HG03039 (cell line): ENCODE results near the gene OR4D11.
"Not testable (repeated sequence)": the region's sequence is repeated elsewhere in the genome, so short reads cannot be mapped to it uniquely, and the experiment has no call there.

Experiments used
- ATAC-seq: cut with Tn5 transposase; IDR thresholded peaks from one replicate; pipeline ENCODE4 v1.9.1; 2021; ENCODE audit warnings: mild to moderate bottlenecking, moderate library complexity; ENCODE audit not compliant: unreplicated experiment

The OR4D11 gene

GRCh38 chr11:59503276-59503675 lies at the start of gene OR4D11:
Gene OR4D11 (plus strand): TSS chr11:59503576. CDS start chr11:59503576, 0 bp downstream.
- no peak for ATAC-seq

- ATAC-seq: no peak
These were observed 46.7 kb upstream of the OR4D11 start, which contains the start of gene OR4D6 for GRCh38 chr11:59456661-59457060. Gene OR4D6 (plus strand): TSS chr11:59456961. CDS start chr11:59456961, 0 bp downstream.

- no peak for ATAC-seq
These were observed 43.5 kb upstream of the OR4D11 start for GRCh38 chr11:59459916-59460315.

GRCh38 chr11:59463190-59463641 lies 40.2 kb upstream of the OR4D11 start:
- no peak for ATAC-seq

- ATAC-seq: no peak
These were observed 30.4 kb upstream of the OR4D11 start, which contains the start of gene OR4D10 for GRCh38 chr11:59473015-59473414. Gene OR4D10 (plus strand): TSS chr11:59473315. CDS start chr11:59477430, 4,115 bp downstream.

GRCh38 chr11:59475176-59475575 lies 28.2 kb upstream of the OR4D11 start:
- no peak for ATAC-seq

- ATAC-seq: no peak
These were observed 23.5 kb upstream of the OR4D11 start for GRCh38 chr11:59479906-59480305.

- no peak for ATAC-seq
These were observed 23.0 kb upstream of the OR4D11 start for GRCh38 chr11:59480359-59480758.

GRCh38 chr11:59501931-59502330 lies 1.4 kb upstream of the OR4D11 start:
- no peak for ATAC-seq

- ATAC-seq: no peak
These were observed 7.7 kb downstream of the OR4D11 start, which contains the start of gene OR4D9 for GRCh38 chr11:59510941-59511589. Gene OR4D9 (plus strand): TSS chr11:59511539. CDS start chr11:59514913, 3,374 bp downstream.

GRCh38 chr11:59511675-59512074 lies 8.3 kb downstream of the OR4D11 start:
- ATAC-seq: no peak

- not testable (repeated sequence) for ATAC-seq
These were observed 16.8 kb downstream of the OR4D11 start for GRCh38 chr11:59520139-59520538.

GRCh38 chr11:59520741-59521140 lies 17.4 kb downstream of the OR4D11 start:
- no peak for ATAC-seq

- ATAC-seq: no peak
These were observed 20.2 kb downstream of the OR4D11 start for GRCh38 chr11:59523541-59523940.

GRCh38 chr11:59528711-59529110 lies 25.3 kb downstream of the OR4D11 start:
- no peak for ATAC-seq

GRCh38 chr11:59532620-59533019 lies 29.2 kb downstream of the OR4D11 start:
- ATAC-seq: no peak

GRCh38 chr11:59534676-59535075 lies 31.3 kb downstream of the OR4D11 start:
- ATAC-seq: no peak

GRCh38 chr11:59542142-59542810 lies 38.9 kb downstream of the OR4D11 start:
- no peak for ATAC-seq

GRCh38 chr11:59543713-59544112 lies 40.3 kb downstream of the OR4D11 start:
- ATAC-seq: not testable (repeated sequence)

GRCh38 chr11:59544869-59545178 lies 41.4 kb downstream of the OR4D11 start:
- ATAC-seq: no peak

- no peak for ATAC-seq
These were observed 42.0 kb downstream of the OR4D11 start for GRCh38 chr11:59545179-59546020.
